GM19193 (cell line): ENCODE results near the gene INSC.

ENCODE experiments used
- POLR2A ChIP-seq: IDR thresholded peaks from 4 replicates; pipeline ENCODE4 v1.6.1; 2011; ENCODE audit not compliant: insufficient read depth, insufficient read length; ENCODE audit errors: extremely low read depth

The INSC gene

GRCh38 chr11:15114501-15115475 lies at the start of gene INSC:
Gene INSC, plus strand, starts transcription at chr11:15114923. Its CDS starts 34,252 bp downstream, at chr11:15149175.
- no peak for TF ChIP-seq POLR2A

- no peak for TF ChIP-seq POLR2A
Observed at GRCh38 chr11:15071556-15072255, 43.0 kb upstream of the INSC start.

GRCh38 chr11:15072551-15073143 lies 42.1 kb upstream of the INSC start:
- TF ChIP-seq POLR2A, result no peak

- TF ChIP-seq POLR2A, result no peak
Observed at GRCh38 chr11:15073361-15074205, 41.1 kb upstream of the INSC start, which contains the start of gene CALCB. Gene CALCB, plus strand, starts transcription at chr11:15073593. Its CDS starts 1,126 bp downstream, at chr11:15074719.

- TF ChIP-seq POLR2A, result no peak
Observed at GRCh38 chr11:15074206-15075161, 40.2 kb upstream of the INSC start.

GRCh38 chr11:15075162-15075526 lies 39.6 kb upstream of the INSC start:
- TF ChIP-seq POLR2A, result no peak

- TF ChIP-seq POLR2A, result no peak
Observed at GRCh38 chr11:15091175-15091574, 23.5 kb upstream of the INSC start.

GRCh38 chr11:15091625-15092024 lies 23.1 kb upstream of the INSC start:
- no peak for TF ChIP-seq POLR2A

- TF ChIP-seq POLR2A, result no peak
Observed at GRCh38 chr11:15093432-15093831, 21.3 kb upstream of the INSC start.

GRCh38 chr11:15095736-15096228 lies 18.9 kb upstream of the INSC start:
- no peak for TF ChIP-seq POLR2A

- TF ChIP-seq POLR2A, result no peak
Observed at GRCh38 chr11:15097411-15097810, 17.3 kb upstream of the INSC start.

- no peak for TF ChIP-seq POLR2A
Observed at GRCh38 chr11:15099267-15099666, 15.5 kb upstream of the INSC start.

GRCh38 chr11:15101072-15101709 lies 13.5 kb upstream of the INSC start:
- no peak for TF ChIP-seq POLR2A
